Measurements from ENCODE around the gene SUPT4H1.

The SUPT4H1 gene

GRCh38 chr17:58324409-58325288 lies 27.4 kb downstream of the SUPT4H1 start:
- Mint-ChIP-seq H3K9me3 (no peaks in the 10 kb centered on the region), H3K27ac (peak overlapping the region; percentile 29 to 98), H3K4me1 (peaks cover 71% of the 10 kb centered on the region), H3K4me3 (peak overlapping the region; percentile 49 to 80), H3K27me3 (no peaks in the 10 kb centered on the region)
- DNase-seq, result peak; percentile 48 to 56
- ATAC-seq, result no peak

DNA sequence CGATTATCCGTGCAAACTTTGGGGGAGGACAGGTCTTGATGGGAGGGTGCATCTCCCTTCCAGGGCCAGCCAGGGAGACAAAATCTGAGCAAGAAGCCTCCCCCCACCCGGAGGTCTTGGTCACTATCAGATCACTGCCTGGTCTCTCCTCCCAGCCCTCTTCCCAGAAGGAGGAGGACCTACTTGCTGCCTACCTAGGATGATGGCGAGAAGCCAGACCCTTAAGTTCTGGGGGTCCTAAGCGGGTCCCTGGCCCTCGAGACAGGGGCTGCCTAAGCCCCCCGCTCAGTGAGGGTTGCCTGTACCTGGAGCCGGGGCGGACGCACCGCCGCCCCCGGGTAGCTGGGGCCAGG lies 28.0 kb downstream of the SUPT4H1 start:
- Mint-ChIP-seq H3K4me1 (peaks cover 65% of the 10 kb centered on the region), H3K27ac (peak overlapping the region in 1 of 2 donors; percentile 97), H3K9me3 (no peaks in the 10 kb centered on the region), H3K4me3 (peak overlapping the region in 1 of 2 donors; percentile 24), H3K27me3 (no peaks in the 10 kb centered on the region)
- ATAC-seq (no peak), DNase-seq (peak in 1 of 2 donors; percentile 55)

- Mint-ChIP-seq H3K4me3 (peak overlapping the region in 1 of 2 donors; percentile 24), H3K4me1 (peaks cover 60% of the 10 kb centered on the region), H3K27ac (peak overlapping the region; percentile 59 to 97), H3K9me3 (no peaks in the 10 kb centered on the region), H3K27me3 (no peaks in the 10 kb centered on the region)
- ATAC-seq (no peak), DNase-seq (peak in 1 of 2 donors; percentile 41)
Measured at GRCh38 chr17:58323366-58324055, 28.5 kb downstream of the SUPT4H1 start.

DNA sequence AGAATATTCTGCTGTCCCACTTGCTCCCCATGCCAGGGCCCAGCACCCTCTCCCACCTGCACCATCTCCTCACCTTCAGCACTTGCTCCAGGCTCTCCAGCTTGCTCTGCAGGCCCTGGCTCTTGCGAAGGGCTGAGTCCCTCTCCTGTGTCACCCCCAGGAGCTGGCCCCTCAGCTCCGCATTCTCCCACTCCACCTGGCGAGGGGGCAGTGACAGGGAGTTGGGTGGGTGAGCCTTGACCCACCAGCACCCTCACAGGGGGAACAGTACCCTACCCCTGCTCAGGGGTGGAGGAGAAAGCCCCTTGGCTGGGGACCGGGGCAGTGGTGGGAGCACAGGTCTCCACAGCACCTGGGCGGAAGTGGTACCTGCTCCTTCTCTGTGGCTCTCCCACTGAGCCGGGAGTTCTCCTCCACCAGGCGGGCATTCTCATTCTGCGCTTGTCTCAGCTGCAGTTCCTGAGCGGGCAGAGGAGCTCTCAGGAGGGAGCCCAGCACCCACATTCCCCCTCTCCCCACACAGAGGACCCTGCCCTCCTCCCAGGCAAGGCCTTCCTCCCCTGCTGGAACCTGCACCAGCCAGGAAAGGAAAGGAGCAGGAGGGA lies 29.3 kb downstream of the SUPT4H1 start:
- H3K27me3 Mint-ChIP-seq, result no peaks in the 10 kb centered on the region
- H3K9me3 Mint-ChIP-seq, result no peaks in the 10 kb centered on the region
- peak overlapping the region; percentile 10 to 97 for H3K27ac Mint-ChIP-seq
- ATAC-seq, result no peak
- peak overlapping the region in 1 of 2 donors; percentile 60 for H3K4me3 Mint-ChIP-seq
- H3K4me1 Mint-ChIP-seq, result peaks cover 60% of the 10 kb centered on the region
- peak in 1 of 2 donors; percentile 21 for DNase-seq

- H3K27ac Mint-ChIP-seq, result peak overlapping the region in 1 of 2 donors; percentile 97
- ATAC-seq, result no peak
Measured at GRCh38 chr17:58321571-58322525, 30.2 kb downstream of the SUPT4H1 start.

GRCh38 chr17:58320570-58321323 lies 31.3 kb downstream of the SUPT4H1 start:
- H3K27ac Mint-ChIP-seq, result peak overlapping the region; percentile 64 to 85
- peaks cover 48% of the 10 kb centered on the region for H3K4me1 Mint-ChIP-seq
- peak in 1 of 2 donors; percentile 7 for DNase-seq
- no peaks in the 10 kb centered on the region for H3K9me3 Mint-ChIP-seq
- ATAC-seq, result no peak
- H3K27me3 Mint-ChIP-seq, result no peaks in the 10 kb centered on the region
- no peak overlapping the region for H3K4me3 Mint-ChIP-seq

More at GRCh38 chr17:58321571-58322525, 30.2 kb downstream of the SUPT4H1 start:
- H3K4me1 Mint-ChIP-seq, result peaks cover 59% of the 10 kb centered on the region
- H3K9me3 Mint-ChIP-seq, result no peaks in the 10 kb centered on the region
- H3K4me3 Mint-ChIP-seq, result peak overlapping the region in 1 of 2 donors; percentile 60
- H3K27me3 Mint-ChIP-seq, result no peaks in the 10 kb centered on the region
- DNase-seq, result peak in 1 of 2 donors; percentile 22

DNA sequence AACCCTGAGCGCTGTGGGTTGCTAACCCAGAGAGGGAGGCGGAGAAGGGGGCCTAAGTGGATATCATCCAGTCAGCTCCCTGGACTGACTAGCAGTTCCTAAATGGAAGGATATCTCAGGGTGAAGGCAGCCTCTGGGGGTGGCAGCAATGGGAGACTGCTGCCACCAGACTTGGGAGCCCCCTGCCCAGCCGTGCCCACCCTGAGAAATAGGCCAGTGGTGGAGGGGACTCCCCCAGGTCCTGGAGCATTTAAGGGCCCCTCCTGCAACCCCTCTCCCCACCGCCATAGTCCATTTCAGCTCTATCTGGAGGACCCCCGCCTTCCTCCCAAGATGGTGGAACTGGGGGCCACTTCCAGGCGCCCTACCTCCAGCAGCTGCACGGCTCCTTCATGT lies 31.8 kb downstream of the SUPT4H1 start:
- peak in 1 of 2 donors; percentile 9 for DNase-seq
- Mint-ChIP-seq H3K4me3 (no peak overlapping the region), H3K9me3 (no peaks in the 10 kb centered on the region), H3K4me1 (peaks cover 42% of the 10 kb centered on the region), H3K27ac (peak overlapping the region in 1 of 2 donors; percentile 69), H3K27me3 (no peaks in the 10 kb centered on the region)
- ATAC-seq, result no peak

DNA sequence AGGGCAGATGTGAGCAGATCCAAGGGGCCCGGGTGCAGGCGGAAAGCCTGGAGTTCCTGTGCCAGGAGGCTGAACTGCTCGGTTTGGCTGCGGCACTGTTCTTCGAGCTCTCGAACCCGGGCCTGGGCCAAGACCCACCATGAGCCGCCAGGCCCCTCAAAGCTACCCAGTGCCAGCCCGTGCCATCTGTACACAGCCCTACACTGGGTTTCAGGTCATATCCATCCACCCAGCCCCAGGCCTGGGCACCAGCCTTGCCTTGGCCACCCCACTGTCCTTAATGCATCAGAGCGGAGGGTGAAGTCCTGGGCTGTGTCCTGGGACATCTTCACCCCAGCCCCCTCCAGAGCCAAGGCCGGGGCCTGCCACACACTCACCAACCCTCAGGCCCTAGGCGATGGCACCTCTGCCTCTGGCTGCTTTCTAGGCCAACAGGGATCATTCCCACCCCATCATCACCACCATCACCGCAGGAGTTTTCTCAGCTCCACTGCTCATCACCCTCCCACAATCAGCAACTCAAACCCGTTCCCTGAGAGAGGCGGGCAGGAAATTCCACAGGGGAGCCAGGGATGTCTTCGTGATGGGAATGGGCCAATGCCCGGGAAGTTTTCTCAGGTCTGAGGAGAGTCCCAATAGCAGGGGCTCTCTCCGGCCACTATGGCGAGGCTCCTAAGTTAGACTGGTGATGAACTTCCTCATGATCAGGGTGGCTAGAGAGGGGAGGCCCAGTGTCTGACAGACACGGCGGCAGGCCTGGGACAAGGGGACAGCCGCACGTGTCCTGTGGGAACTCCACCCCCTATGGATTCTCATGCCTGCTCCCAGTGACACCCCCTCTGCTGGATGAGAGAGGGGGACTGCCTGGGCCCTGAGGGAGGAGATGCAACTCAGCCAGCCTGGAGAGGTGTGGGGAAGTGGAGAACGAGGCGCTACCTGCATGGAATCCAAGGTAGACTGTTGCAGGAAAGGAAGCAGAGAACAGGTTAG lies 32.5 kb downstream of the SUPT4H1 start:
- Mint-ChIP-seq H3K27me3 (no peaks in the 10 kb centered on the region), H3K27ac (peak overlapping the region in 1 of 2 donors; percentile 69), H3K4me1 (peaks cover 39% of the 10 kb centered on the region), H3K9me3 (no peaks in the 10 kb centered on the region), H3K4me3 (no peak overlapping the region)
- peak in 1 of 2 donors; percentile 8 for DNase-seq
- no peak for ATAC-seq

DNA sequence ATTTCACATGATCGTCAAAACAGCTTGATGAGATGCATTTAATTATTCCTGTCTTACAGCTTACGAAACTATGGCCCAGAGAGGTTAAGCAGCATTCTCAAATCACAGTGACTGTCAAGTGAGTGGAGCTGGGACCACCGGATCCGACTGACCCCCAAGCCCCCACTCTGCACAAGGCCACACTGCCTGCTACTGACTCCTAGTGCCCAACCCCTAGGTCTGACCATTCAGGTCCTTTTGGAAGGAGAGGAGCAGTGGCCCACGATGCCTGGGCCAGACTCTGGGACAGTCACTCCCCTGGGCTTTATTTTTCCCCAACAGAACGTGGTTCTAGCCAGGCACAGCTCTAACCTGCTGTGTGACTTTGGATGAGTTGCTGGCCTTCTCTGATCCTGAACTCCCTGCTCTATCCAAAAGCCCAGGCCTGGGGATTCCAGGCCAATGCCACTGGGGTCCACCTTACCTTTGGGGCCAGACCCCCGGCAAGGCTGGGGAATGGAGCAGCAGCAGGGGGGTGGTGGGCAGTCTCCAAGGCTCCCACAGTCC lies 33.3 kb downstream of the SUPT4H1 start:
- no peak overlapping the region for H3K4me3 Mint-ChIP-seq
- H3K4me1 Mint-ChIP-seq, result peaks cover 35% of the 10 kb centered on the region
- H3K27ac Mint-ChIP-seq, result peak overlapping the region in 1 of 2 donors; percentile 36
- no peaks in the 10 kb centered on the region for H3K27me3 Mint-ChIP-seq
- DNase-seq (no peak), ATAC-seq (no peak)
- H3K9me3 Mint-ChIP-seq, result no peaks in the 10 kb centered on the region

DNA sequence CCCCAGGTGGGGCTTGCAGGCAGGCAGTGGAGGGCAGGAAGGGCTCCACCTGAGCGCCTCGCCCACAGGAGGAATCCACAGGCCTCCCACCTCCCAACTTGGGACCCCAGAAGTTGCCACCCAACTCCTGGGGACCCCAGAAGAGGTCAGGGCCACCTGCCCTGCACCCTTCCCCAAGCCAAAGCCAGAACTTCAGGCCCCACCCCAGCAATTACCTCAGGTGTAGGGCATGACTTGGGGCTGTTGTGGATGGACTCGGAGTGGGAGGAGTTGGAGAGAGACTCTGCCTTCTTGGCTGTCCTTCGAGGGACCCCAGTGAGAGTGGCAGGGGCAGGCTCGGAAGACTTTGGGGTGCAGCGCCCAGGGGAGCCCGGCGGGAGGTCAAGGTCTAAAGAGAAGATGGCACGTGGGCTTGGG lies 33.9 kb downstream of the SUPT4H1 start:
- H3K9me3 Mint-ChIP-seq, result no peaks in the 10 kb centered on the region
- peaks cover 29% of the 10 kb centered on the region for H3K4me1 Mint-ChIP-seq
- H3K27ac Mint-ChIP-seq, result peak overlapping the region; percentile 81 to 92
- no peak for ATAC-seq
- peak overlapping the region in 1 of 2 donors; percentile 59 for H3K4me3 Mint-ChIP-seq
- DNase-seq, result peak in 1 of 2 donors; percentile 13
- H3K27me3 Mint-ChIP-seq, result no peaks in the 10 kb centered on the region

GRCh38 chr17:58317421-58318064 lies 34.5 kb downstream of the SUPT4H1 start:
- Mint-ChIP-seq H3K27ac (peak overlapping the region; percentile 81 to 92), H3K4me1 (peaks cover 23% of the 10 kb centered on the region), H3K27me3 (no peaks in the 10 kb centered on the region), H3K9me3 (no peaks in the 10 kb centered on the region), H3K4me3 (peak overlapping the region; percentile 53 to 59)
- ATAC-seq, result peak; percentile 100
- peak; percentile 79 to 90 for DNase-seq

DNA sequence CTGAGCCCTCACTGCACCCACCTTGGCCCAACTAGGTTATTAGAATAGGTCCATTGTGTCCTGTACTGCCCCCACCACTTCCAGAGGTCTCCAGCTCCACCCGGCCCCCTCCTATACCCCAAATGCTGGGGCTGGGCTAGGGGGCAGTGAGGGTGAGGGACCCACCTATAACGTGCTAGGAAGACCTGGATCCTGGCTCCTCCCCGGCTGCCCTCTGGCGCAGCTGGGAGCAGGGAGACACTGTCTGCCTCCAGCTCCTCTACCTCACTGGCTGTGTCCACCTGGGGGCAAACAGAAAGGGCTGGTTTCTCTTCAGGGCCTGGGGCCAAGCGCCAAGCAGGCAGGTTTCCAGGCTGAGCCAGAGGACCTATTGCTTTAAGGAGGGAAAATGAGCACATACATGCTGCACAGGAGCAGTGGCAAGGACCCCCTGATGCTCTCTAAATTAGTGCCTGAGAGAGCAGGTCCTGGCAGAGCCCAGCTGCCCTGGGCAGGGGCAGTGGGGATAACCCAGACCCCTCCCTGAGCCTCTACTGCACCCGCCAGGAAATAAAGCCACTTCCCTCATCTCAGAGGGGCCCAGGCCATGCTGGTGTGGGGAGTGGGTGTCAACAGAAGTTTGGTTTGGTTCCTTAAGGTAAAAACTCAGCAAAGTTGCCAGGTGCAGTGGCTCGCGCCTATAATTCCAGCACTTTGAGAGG lies 35.6 kb downstream of the SUPT4H1 start:
- DNase-seq, result peak in 1 of 2 donors; percentile 8
- Mint-ChIP-seq H3K27me3 (no peaks in the 10 kb centered on the region), H3K4me3 (no peak overlapping the region), H3K4me1 (peaks cover 15% of the 10 kb centered on the region), H3K9me3 (no peaks in the 10 kb centered on the region), H3K27ac (no peak overlapping the region)
- no peak for ATAC-seq
